ENCODE results near the gene SLX9. TPM values are rescaled to one million over a fixed set of nuclear protein-coding genes. Genes with fewer than 3 reads are reported as not detected.

Gene SLX9
- total RNA-seq, 2 donors from 2014 or later, result 21.4 to 24.8 TPM

- H3K27me3 ChIP-seq (replicated peaks; ENCODE audit: insufficient read depth), result no peaks in the 10 kb centered on the region
- H3K36me3 ChIP-seq, result no peaks in the 10 kb centered on the region
- H3K4me1 ChIP-seq (replicated peaks), result no peaks in the 10 kb centered on the region
- H3K27ac ChIP-seq, result no peak overlapping the region
- no peak overlapping the region for H3K4me3 ChIP-seq
- 87% methylated on average over 28 of the region's 36 CpGs for WGBS
- no peak for TF ChIP-seq POLR2AphosphoS5 (IDR thresholded peaks at IDR 0.05)
- TF ChIP-seq POLR2A (IDR thresholded peaks at IDR 0.05), result no peak
- no peak for TF ChIP-seq CTCF (IDR thresholded peaks at IDR 0.05)
- no peaks in the 10 kb centered on the region for H3K9me3 ChIP-seq
- no peak for DNase-seq (ENCODE audit: low spot score)
- intact Hi-C loops (cut with DNase I), result no loop called here
Observed at GRCh38 chr21:44996983-44997936, 57.4 kb downstream of the SLX9 start.

DNA sequence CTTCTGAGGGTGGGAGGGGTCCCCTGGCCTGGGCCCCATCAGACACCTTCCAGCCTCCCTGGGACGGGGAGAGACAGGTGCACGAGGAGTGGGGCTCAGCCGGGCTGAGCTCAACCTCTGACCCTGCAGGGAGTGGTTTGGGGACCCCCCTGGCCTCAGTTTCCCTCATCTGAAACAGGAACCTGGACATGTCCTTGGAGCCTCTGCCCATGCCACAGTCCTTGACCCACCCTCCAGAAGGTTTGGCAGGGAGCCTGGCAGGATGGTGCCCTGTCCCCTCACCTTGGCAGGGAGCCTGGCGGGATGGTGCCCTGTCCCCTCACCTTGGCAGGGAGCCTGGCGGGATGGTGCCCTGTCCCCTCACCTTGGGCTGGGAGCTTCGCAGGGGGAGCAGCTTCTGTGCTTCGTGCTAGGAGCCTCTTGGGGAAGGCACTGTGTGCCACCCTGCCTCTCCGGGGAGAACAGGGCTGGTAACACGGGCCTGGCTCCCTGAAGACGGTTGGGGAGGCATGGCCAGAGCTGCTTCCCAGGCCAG, 58.3 kb downstream of the SLX9 start:
- Histone ChIP-seq H3K27me3 (replicated peaks; ENCODE audit: insufficient read depth) (no peaks in the 10 kb centered on the region), H3K27ac (no peak overlapping the region), H3K9me3 (no peaks in the 10 kb centered on the region), H3K36me3 (no peaks in the 10 kb centered on the region), H3K4me3 (no peak overlapping the region), H3K4me1 (replicated peaks) (no peaks in the 10 kb centered on the region)
- intact Hi-C loops (cut with DNase I), result no loop called here
- no peak for DNase-seq (ENCODE audit: low spot score)
- no peak for TF ChIP-seq POLR2A (IDR thresholded peaks at IDR 0.05)
- WGBS, result 89% methylated on average over 7 of the region's 10 CpGs

DNA sequence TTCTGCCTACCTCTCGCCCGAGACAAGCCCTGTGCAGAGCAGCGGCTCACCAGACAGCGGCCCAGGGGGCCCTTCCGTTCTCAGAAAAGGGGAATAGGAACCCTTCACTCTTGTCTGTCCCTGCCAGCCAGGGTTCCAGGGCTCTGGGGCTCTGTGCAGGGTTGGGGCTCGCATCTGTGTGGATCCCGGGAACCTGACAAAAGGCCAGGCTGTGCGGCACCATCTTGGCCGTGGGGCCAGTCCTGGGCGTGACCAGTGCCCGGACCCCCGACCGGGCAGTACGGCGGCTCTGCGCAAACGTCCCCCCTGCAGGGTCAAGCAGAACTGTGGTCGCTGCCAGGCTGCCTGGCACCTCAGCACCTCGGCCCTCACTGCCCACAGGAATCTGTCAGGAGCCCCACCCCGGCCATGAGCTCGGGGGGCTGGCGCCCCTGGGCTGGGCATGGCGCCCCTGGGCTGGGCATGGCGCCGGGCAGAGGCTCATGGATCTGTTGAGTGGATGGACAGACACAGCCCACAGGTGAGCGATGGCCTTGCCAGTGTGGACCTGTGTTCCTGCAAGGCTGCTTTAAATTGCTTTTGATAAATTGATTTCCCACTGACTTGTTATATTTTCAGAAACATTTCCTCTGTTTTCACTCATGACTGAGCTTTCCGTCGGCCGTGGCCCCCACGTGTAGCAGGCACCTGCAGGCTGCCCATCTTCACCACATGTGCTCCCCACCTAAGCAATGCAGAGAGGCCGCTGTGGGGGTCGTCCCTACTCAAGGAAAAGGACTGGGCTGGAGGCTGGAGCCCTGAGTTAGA, 59.0 kb downstream of the SLX9 start:
- Histone ChIP-seq H3K4me3 (no peak overlapping the region), H3K36me3 (no peaks in the 10 kb centered on the region), H3K9me3 (no peaks in the 10 kb centered on the region), H3K4me1 (replicated peaks) (no peaks in the 10 kb centered on the region), H3K27ac (no peak overlapping the region), H3K27me3 (replicated peaks; ENCODE audit: insufficient read depth) (no peaks in the 10 kb centered on the region)
- intact Hi-C loops (cut with DNase I), result no loop called here
- DNase-seq (ENCODE audit: low spot score), result no peak
- TF ChIP-seq POLR2AphosphoS5 (IDR thresholded peaks at IDR 0.05), result no peak
- no peak for TF ChIP-seq CTCF (IDR thresholded peaks at IDR 0.05)
- WGBS, result 84% methylated on average over 32 of the region's 32 CpGs

DNA sequence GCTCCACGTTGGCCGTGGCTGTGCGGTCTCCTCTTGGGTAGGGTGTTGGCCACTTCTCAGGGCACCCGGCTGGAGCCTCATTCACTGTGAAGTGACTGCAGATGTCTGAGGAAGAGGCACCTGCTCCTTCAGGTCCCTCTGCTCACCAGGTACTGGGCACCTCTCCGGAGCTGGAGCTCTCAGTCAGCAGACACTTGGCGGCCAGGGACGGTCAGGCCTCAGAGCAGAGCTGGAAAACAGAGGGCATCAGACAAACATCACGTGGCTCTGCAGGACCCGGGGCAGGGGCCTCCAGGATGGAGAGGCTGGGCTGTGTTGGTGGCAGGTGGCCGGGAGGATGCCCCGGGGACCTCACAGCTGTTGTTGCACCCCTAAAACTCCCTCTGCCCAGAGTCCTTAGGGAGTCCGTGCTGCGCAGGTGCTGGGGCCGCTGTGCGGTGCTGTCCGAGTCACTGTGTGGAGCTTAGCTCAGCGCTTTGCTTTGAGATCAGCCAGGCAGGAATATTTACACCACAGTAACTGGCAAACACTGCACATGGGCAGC, 59.7 kb downstream of the SLX9 start:
- WGBS, result 92% methylated on average over 17 of the region's 17 CpGs

More for the DNA sequence above, 59.7 kb downstream of the SLX9 start:
- Histone ChIP-seq H3K27me3 (replicated peaks; ENCODE audit: insufficient read depth) (no peaks in the 10 kb centered on the region), H3K4me3 (no peak overlapping the region), H3K36me3 (no peaks in the 10 kb centered on the region), H3K9me3 (no peaks in the 10 kb centered on the region), H3K27ac (no peak overlapping the region), H3K4me1 (replicated peaks) (no peaks in the 10 kb centered on the region)
- no peak for TF ChIP-seq POLR2AphosphoS5 (IDR thresholded peaks at IDR 0.05)
- no peak for TF ChIP-seq CTCF (IDR thresholded peaks at IDR 0.05)
- no peak for TF ChIP-seq POLR2A (IDR thresholded peaks at IDR 0.05)
- intact Hi-C loops (cut with DNase I), result no loop called here
- DNase-seq (ENCODE audit: low spot score), result no peak
